GM18508 (cell line): ENCODE measurements around the gene TUBB4A.

Experiments used
- ATAC-seq: cut with Tn5 transposase; IDR thresholded peaks from one replicate; pipeline ENCODE4 v1.9.1; 2021; ENCODE audit warnings: moderate number of reproducible peaks; ENCODE audit not compliant: insufficient read depth, unreplicated experiment

Gene TUBB4A

DNA sequence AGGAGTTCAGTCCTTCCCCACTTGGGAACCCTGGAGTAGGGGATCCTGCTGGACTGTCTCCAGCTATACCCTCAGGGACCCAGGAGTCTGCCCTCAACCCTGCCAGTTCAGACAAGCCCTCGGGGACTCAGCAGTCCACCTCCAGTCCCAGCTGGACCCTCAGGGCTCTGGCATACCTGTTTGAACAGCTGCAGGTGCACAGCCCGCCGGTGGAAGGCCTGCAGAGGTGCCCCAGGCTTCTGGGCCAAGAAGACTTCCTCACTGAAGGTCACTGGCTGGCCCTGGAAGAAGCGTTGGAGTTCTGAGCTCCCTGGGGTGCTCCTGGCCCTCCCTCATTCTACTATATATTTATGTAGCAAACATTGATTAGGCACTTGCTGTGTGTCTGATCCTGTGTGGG lies 29.4 kb downstream of the TUBB4A start:
- ATAC-seq, result no peak

DNA sequence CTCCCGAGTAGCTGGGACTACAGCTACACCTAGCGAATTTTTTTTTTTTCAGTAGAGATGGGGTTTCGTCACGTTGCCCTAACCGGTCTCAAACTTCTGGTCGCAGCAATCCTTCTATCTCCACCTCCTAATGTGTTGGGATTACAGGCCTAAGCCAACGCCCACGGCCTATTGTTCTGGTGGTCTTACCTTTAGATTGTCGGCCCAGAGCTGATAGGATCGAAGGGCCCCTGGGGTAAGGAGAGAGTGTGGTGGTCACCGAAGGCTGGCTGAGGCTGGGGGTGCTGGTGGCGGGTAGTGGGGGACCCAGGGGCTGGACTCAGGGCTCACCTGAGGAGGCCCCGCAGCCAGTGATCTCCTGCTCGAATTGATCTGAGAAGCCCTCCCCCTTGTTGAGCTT lies 31.0 kb downstream of the TUBB4A start:
- no peak for ATAC-seq

GRCh38 chr19:6470173-6470572 lies 31.9 kb downstream of the TUBB4A start:
- no peak for ATAC-seq

DNA sequence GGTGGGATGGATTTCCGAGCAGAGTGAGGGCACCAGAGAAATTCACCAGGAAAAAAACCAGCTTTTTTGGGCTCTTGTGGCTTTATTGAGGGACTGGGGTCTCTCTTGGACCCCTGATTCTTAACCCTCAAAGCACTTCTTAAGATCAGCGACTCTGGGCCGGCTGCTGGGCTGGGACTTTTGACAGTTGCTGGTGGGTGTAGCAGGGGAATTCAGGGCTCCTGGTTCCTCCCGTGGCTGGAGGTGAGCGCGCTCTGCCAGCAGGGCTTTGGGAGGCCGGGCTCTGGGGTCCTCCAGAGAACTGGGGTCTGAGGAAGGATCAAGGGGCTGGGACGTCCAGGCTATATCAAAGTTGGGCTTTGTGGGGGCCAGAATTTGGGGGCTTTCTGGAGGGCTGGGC lies 34.7 kb downstream of the TUBB4A start:
- no peak for ATAC-seq

DNA sequence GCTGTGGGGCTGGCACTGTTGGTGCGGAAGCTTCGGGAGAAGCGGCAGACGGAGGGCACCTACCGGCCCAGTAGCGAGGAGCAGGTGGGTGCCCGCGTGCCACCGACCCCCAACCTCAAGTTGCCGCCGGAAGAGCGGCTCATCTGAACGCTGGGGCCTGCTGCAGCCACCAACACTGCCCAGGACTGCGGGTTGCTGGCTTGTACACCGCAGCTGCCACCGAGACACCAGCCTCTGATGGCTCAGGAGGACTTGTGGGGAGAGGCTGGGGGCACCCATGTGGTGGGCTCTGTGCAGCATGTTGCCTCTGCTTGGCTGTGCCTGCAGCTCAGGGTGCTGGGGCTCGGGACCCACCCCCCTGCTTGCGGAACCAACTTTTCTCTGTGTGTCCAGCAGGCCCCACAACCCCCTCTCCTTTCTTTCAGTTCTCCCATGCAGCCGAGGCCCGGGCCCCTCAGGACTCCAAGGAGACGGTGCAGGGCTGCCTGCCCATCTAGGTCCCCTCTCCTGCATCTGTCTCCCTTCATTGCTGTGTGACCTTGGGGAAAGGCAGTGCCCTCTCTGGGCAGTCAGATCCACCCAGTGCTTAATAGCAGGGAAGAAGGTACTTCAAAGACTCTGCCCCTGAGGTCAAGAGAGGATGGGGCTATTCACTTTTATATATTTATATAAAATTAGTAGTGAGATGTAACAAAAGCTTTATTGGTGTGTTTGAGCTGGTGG lies 35.4 kb downstream of the TUBB4A start:
- no peak for ATAC-seq

GRCh38 chr19:6465663-6466062 lies 36.4 kb downstream of the TUBB4A start:
- no peak for ATAC-seq

DNA sequence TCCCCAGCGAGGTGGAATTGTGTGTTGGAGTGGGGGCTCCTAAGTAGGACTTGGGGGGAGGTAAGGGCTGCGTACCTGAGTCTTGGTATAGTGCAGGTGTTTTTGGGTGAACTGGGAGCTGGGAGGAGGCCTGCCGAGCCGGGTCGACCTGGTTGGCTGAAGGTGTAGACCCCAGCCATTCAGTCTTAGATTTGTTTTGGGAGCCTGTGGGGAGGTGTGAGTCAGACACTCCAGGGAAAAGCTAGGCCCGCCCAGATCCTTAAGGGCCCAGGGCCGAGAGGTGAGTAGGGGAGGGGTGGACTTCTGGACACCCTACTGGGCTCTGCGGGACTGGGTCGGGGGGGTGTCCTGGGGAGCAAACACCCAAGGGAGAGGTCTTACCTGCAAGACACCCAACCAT lies 37.1 kb downstream of the TUBB4A start:
- no peak for ATAC-seq

- no peak for ATAC-seq
Observed at GRCh38 chr19:6464070-6464873, 37.8 kb downstream of the TUBB4A start, which contains the start of gene CRB3. TSS of gene CRB3 (plus strand) at chr19:6464271. CDS start at chr19:6464702, 431 bp downstream.

DNA sequence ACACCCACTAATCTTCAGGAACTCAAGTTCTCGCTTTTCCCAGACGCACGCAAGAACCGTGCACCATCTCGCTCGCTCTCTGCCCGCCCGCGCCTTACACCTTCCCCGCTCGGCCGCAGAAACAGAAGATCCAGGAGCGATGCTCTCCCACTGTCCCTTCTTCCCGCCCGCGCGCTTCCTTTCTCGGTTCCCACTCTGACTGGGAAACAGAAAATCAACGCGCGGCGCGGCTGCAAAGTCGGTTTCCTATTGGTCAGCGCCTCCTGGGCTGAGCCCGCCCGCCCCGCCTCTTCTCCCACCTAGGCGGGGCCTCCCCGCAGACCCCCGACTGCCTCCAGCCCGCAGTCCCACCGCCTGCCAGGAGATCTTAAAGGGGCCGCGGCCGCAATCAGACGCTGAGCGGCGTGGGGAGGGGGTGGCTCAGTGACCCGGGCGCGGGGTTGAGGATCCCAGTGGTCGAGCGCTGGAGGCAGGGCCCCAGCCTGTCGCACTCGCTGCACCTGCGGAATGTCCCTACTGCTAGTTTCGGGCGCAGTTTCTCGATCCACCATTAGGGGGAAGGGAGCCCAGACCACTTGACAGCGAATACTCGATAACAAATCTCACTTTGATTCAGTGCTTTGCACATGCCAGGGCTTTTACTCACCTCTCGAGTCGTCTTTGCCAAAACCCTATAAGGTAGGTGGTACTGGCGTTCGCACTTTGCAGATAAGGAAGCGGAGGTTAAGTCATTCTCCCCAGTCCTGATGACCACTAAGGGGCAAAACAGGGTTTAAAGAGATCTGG lies 41.8 kb downstream of the TUBB4A start:
- ATAC-seq, result peak; percentile 52

DNA sequence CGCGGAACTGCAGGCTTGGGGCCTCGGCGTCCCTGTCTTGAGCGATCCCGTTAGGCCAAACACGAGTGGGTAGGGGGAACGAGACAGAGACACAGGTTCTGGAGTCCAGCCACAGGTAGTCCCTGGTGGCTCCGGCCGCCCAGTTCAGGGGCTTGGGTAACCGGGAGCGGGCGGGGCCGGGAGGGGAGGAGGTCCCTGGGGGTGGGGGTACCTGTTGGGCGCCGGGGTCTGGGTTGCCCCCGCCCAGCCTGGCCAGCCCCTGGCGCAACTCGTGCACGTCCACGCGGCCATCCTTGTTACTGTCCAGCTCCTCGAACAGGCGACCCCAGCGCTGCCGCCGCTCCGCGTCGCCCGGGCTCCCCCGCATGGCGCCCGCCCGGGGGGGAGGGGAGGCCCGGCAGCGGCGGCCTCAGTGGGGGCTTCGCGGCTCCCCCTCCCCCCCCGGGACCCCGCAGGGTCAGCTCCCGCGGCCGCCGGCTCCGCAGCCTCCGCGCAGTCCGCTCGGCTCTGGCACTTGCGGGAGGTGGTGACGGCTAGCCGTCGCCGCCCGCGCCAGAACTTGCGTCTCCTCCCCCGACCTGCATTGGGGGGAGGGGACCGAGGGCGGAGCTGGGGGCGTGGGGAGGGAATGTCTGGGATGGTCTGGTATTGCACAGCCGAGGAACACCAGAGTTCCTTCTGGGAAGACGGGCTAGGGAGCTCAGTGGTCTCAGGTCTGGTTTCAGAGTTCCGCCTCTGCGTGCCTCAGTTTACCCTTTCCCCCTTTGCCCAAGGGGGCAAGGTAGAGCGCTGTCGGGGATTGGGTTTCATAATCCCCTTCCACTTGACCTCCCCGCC lies 42.6 kb downstream of the TUBB4A start, which contains the start of gene SLC25A23:
Gene SLC25A23 (minus strand): TSS at position 531 of the 837 bp plus-strand sequence. CDS start 164 bp downstream, at position 367.
- ATAC-seq, result no peak

- no peak for ATAC-seq
Observed at GRCh38 chr19:6458695-6459261, 43.3 kb downstream of the TUBB4A start.

DNA sequence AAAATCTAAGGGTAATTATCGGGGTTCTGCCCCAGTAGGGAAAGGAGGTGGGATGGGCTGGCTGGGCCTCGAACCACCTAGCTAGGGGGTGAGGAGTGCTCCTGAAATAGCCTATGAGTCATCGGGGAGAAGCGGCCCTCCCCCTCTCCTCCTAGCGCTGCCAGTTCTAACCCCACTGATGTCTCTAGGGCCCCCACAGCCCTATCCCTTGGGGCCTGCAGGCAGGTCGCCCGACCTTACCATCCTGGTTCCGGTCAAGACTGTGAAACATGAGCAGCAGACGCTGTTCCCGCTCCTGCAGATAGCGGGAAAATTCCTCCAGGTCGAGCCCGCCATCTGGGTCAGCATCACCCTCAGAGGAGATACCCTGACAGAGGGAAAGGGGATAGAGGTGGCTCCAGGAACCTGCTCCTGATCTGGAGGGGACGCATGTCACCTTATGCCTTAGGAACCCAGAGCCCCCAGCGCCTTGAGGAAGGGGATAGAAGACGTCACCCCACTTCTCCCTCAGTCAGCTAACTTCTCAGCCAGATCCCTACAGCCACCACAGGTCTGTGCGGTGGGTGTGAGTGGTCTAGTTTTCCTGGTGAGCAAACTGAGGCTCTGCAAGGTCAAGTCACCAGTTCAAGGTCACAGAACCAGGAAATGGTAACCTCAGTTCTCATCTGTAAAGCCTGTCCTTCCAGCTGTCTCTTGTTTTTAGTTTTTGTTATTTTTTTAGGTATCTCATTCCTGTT lies 44.0 kb downstream of the TUBB4A start:
- ATAC-seq, result no peak

GRCh38 chr19:6455924-6456323 lies 46.2 kb downstream of the TUBB4A start:
- no peak for ATAC-seq

- ATAC-seq, result no peak
Observed at GRCh38 chr19:6453951-6454565, 48.1 kb downstream of the TUBB4A start.

DNA sequence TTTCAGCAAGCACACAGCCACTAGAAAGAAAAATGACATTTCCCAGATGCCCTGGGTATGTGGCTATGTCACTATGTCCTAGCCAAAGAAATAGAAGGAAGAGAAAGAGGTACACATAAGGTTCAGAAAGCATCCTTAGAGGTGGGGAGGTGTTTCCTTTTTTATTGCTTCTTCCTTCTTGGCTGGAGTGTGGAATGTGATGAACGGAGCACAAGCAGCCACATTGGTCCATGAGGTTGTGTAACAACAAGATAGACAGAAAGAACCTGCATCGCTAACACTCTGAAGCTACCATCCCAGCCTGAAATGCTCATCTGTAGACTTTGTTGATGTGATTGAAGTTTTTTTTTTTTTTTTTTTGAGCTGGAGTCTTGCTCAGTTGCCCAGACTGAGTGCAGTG lies 49.2 kb downstream of the TUBB4A start:
- ATAC-seq, result no peak

- no peak for ATAC-seq
Observed at GRCh38 chr19:6452223-6452614, 49.9 kb downstream of the TUBB4A start.

GRCh38 chr19:6451583-6452222 lies 50.4 kb downstream of the TUBB4A start:
- no peak for ATAC-seq

GRCh38 chr19:6450166-6450565 lies 51.9 kb downstream of the TUBB4A start:
- no peak for ATAC-seq
